ENCODE results near the gene FGFR2. TPM values are rescaled to one million over a fixed set of nuclear protein-coding genes. Genes with fewer than 3 reads are reported as not detected.

Gene FGFR2
- total RNA-seq, 2 donors from 2014 or later, result 49.7 to 78.5 TPM

DNA sequence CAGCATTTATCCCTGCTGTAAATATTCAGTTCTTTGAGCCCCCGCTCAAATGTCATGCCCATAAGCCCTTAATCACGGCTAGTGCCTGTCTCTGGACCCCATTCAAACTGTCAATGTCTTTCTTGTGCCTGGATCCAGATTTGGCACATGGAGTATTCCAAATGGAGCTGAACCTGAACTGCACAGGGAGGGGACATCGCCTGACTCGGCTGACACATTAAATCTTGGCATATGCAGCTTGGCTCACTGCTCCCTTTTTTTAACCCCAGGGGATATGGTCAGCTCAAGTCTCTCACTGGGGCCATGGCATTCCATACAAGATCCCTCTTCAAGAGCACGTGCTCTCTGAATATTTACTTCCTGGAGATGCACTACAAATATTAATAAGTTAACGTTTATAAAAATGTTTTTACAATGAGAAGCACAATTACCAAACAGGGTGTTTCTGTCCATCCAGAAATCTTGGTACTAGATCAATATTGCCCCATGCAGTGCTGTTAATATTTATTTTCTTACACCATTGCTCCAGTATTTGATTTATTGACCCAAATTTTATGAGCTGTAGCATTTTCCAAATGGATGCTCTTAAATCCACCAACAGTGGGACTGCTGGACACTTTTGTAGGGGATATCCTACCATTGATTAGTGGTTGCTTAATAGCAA is 57.4 kb downstream of the FGFR2 start:
- no peak for DNase-seq (ENCODE audit: low spot score)
- intact Hi-C loops (cut with DNase I), result no loop called here
- WGBS, result 37% methylated on average over 6 of the region's 6 CpGs
- H3K4me3 ChIP-seq, result no peak overlapping the region
- H3K27me3 ChIP-seq (replicated peaks; ENCODE audit: insufficient read depth), result no peaks in the 10 kb centered on the region
- TF ChIP-seq POLR2AphosphoS5 (IDR thresholded peaks at IDR 0.05), result no peak
- no peak overlapping the region for H3K27ac ChIP-seq
- no peaks in the 10 kb centered on the region for H3K4me1 ChIP-seq (replicated peaks)
- H3K9me3 ChIP-seq, result no peaks in the 10 kb centered on the region
- no peaks in the 10 kb centered on the region for H3K36me3 ChIP-seq

DNA sequence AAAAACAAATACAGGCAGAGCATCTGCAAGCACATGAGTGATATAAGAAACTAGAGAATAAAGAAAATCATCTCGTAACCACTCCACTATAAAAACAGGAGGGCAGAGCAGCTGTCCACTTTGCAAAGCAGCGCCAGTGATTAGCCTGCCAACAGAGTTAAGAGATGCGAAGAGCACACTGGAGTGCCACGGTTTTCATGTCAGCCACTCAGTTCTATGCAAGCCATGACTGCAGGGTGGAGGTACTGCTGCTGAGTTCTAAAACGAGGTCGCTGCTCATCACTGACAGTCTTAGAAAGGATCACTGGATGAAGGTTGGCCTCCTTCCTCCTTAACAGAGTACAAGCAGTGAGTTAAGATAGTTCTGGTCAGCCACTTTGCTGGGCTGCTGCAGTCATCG is 58.5 kb downstream of the FGFR2 start:
- H3K27me3 ChIP-seq (replicated peaks; ENCODE audit: insufficient read depth), result no peaks in the 10 kb centered on the region
- no peak for DNase-seq (ENCODE audit: low spot score)
- H3K4me1 ChIP-seq (replicated peaks), result no peaks in the 10 kb centered on the region
- H3K4me3 ChIP-seq, result no peak overlapping the region
- intact Hi-C loops (cut with DNase I), result no loop called here
- WGBS, result 73% methylated on average over 7 of the region's 7 CpGs
- H3K9me3 ChIP-seq, result no peaks in the 10 kb centered on the region
- TF ChIP-seq POLR2A (IDR thresholded peaks at IDR 0.05) (no peak), CTCF (IDR thresholded peaks at IDR 0.05) (no peak), POLR2AphosphoS5 (IDR thresholded peaks at IDR 0.05) (no peak)
- no peak overlapping the region for H3K27ac ChIP-seq
- no peaks in the 10 kb centered on the region for H3K36me3 ChIP-seq

DNA sequence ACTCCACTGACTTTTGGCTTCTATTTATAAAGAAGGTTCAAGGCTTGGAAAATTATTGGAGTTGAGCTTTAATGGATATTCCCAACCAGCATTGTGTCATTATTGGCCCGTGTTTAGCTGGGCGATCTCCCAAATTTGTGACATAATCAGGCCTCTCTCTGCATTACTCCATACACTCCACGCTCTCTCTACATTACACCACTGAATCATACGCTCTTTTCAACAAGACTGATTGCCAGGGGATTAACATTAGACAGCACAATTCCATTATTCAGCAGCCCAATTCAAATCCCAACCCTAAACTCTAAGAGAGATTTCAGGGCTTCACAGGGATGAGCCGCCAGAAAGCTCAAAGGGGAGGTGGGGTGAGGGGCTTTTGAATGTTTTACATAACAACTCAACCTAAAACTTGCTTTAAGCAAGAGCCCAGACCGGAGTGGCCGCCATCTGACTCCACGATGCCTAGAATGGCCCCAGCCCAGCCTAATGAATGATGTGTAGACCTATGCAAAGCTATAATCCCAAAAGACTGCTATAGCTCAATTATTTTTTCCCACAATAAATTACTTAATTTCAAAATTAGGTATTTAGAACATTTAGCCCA is 61.8 kb downstream of the FGFR2 start:
- DNase-seq (ENCODE audit: low spot score), result no peak
- no peak overlapping the region for H3K27ac ChIP-seq
- H3K4me3 ChIP-seq, result no peak overlapping the region
- H3K36me3 ChIP-seq, result no peaks in the 10 kb centered on the region
- H3K4me1 ChIP-seq (replicated peaks), result no peaks in the 10 kb centered on the region
- no peak for TF ChIP-seq CTCF (IDR thresholded peaks at IDR 0.05)
- no peak for TF ChIP-seq POLR2A (IDR thresholded peaks at IDR 0.05)
- no peak for TF ChIP-seq POLR2AphosphoS5 (IDR thresholded peaks at IDR 0.05)
- WGBS, result 71% methylated on average over 8 of the region's 8 CpGs
- H3K27me3 ChIP-seq (replicated peaks; ENCODE audit: insufficient read depth), result no peaks in the 10 kb centered on the region
- H3K9me3 ChIP-seq, result no peaks in the 10 kb centered on the region
- intact Hi-C loops (cut with DNase I), result no loop called here

GRCh38 chr10:121535381-121535780 is 62.9 kb downstream of the FGFR2 start:
- no peak overlapping the region for H3K4me3 ChIP-seq
- TF ChIP-seq CTCF (IDR thresholded peaks at IDR 0.05), result no peak
- no peak for TF ChIP-seq POLR2A (IDR thresholded peaks at IDR 0.05)
- TF ChIP-seq POLR2AphosphoS5 (IDR thresholded peaks at IDR 0.05), result no peak
- no peaks in the 10 kb centered on the region for H3K4me1 ChIP-seq (replicated peaks)
- 87% methylated on average over 8 of the region's 8 CpGs for WGBS
- intact Hi-C loops (cut with DNase I), result no loop called here
- no peak for DNase-seq (ENCODE audit: low spot score)
- no peaks in the 10 kb centered on the region for H3K36me3 ChIP-seq
- no peak overlapping the region for H3K27ac ChIP-seq
- no peaks in the 10 kb centered on the region for H3K27me3 ChIP-seq (replicated peaks; ENCODE audit: insufficient read depth)
- H3K9me3 ChIP-seq, result no peaks in the 10 kb centered on the region

DNA sequence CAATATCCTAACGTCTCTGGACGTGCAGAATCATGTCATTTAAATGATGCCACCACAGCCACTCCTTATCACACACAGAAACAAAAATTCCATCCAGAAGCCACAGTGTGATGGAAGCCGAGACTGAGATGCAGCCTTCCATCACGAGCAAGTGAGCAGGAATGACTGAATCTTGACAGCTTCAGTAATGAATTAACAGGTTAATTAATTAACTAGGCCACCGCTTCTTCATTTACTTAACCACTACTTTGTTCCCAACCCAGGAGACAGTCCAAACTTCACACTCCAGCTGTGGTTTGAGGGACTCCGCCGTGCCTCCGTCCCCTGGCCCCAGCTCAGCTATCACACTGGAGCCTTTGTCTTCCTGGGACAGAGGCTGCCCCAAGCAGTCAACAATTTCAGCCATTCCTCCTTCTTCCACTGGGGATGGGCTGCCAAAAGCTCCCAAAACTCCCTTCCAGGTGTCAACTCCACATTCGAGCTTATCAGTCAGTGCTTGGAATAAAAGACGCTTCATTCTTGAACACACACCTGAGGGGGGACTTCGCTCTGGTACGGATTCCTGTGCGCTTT is 65.9 kb downstream of the FGFR2 start:
- Histone ChIP-seq H3K4me1 (replicated peaks) (no peaks in the 10 kb centered on the region), H3K36me3 (no peaks in the 10 kb centered on the region), H3K9me3 (no peaks in the 10 kb centered on the region), H3K27ac (no peak overlapping the region), H3K27me3 (replicated peaks; ENCODE audit: insufficient read depth) (no peaks in the 10 kb centered on the region), H3K4me3 (no peak overlapping the region)
- intact Hi-C loops (cut with DNase I), result no loop called here
- 54% methylated on average over 13 of the region's 13 CpGs for whole genome bisulfite sequencing
- no peak for DNase-seq (ENCODE audit: low spot score)
- no peak for TF ChIP-seq POLR2AphosphoS5 (IDR thresholded peaks at IDR 0.05)
- no peak for TF ChIP-seq CTCF (IDR thresholded peaks at IDR 0.05)
- no peak for TF ChIP-seq POLR2A (IDR thresholded peaks at IDR 0.05)
